GM13977 (cell line): ENCODE results near the gene CEBPZ.
A peak's percentile ranks its signal among the peaks of the same experiment; 100 is the strongest.

Experiments used
- DNase-seq: peaks from one replicate; pipeline ENCODE4 v3.0.0; 2012; ENCODE audit warnings: low spot score
- in situ Hi-C: fragments of 300-500 bp; cut with MboI; formaldehyde crosslinking; loops from one replicate; pipeline ENCODE4 v1.12.0; 2022; ENCODE audit warnings: low sequenced_read_pairs, low pct_unique_long_range_greater_than_20kb, mixed read lengths, inconsistent platforms; ENCODE audit not compliant: unreplicated experiment
- TF ChIP-seq, protein P1 (sequence below): IDR thresholded peaks from 2 replicates; pipeline ENCODE4 v1.5.1; 2012; ENCODE audit warnings: mild to moderate bottlenecking, control low read depth; ENCODE audit not compliant: insufficient read depth; ENCODE audit errors: extremely low read depth, missing control alignments

Gene CEBPZ, protein sequence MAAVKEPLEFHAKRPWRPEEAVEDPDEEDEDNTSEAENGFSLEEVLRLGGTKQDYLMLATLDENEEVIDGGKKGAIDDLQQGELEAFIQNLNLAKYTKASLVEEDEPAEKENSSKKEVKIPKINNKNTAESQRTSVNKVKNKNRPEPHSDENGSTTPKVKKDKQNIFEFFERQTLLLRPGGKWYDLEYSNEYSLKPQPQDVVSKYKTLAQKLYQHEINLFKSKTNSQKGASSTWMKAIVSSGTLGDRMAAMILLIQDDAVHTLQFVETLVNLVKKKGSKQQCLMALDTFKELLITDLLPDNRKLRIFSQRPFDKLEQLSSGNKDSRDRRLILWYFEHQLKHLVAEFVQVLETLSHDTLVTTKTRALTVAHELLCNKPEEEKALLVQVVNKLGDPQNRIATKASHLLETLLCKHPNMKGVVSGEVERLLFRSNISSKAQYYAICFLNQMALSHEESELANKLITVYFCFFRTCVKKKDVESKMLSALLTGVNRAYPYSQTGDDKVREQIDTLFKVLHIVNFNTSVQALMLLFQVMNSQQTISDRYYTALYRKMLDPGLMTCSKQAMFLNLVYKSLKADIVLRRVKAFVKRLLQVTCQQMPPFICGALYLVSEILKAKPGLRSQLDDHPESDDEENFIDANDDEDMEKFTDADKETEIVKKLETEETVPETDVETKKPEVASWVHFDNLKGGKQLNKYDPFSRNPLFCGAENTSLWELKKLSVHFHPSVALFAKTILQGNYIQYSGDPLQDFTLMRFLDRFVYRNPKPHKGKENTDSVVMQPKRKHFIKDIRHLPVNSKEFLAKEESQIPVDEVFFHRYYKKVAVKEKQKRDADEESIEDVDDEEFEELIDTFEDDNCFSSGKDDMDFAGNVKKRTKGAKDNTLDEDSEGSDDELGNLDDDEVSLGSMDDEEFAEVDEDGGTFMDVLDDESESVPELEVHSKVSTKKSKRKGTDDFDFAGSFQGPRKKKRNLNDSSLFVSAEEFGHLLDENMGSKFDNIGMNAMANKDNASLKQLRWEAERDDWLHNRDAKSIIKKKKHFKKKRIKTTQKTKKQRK

DNA sequence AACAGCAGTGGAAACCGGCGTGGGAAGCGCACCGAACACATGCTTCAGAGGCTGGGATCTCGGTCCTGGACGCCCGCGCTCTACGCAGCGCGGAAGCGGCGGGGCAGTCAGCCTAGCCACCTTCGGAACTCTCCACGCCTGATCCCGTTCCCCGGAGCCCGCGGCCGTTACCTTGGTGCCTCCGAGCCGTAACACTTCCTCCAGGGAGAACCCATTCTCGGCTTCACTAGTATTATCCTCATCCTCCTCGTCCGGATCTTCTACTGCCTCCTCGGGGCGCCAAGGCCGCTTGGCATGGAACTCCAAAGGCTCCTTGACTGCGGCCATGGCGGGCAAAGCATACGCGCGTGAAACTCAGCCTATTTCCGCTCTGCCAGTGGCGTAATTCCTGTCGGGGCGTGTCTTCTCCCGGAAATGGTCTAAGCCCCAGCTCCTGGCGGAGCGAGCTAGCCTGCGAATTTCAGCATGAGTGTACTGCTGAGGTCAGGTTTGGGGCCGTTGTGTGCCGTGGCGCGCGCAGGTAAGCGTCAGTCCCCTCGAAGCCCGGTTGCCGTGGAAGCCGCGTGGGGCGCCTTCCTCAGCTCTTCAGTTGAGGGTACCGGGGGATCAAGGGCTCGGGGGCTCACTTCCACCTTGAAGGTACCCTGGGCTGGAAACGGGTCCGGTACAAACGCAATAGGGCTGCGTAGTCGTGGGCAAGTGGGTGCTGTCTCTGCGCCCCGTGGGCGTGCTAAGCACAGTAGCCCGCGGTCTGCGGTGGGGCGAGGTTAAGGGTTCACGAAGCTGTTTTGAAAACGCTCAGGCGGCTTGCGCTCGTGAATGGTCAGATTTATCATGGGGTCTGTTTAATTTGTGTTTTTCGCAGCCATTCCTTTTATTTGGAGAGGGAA is at the start of gene CEBPZ, which contains the start of gene NDUFAF7:
Gene CEBPZ, minus strand, starts transcription at position 356 of the 890 bp plus-strand sequence. Its CDS starts 29 bp downstream, at position 327.
Gene NDUFAF7, plus strand, starts transcription at position 418 of the 890 bp plus-strand sequence. Its CDS starts 48 bp downstream, at position 466.
- in situ Hi-C loops: no loop called here
- DNase-seq: peak; percentile 89
- TF ChIP-seq, protein P1, sequence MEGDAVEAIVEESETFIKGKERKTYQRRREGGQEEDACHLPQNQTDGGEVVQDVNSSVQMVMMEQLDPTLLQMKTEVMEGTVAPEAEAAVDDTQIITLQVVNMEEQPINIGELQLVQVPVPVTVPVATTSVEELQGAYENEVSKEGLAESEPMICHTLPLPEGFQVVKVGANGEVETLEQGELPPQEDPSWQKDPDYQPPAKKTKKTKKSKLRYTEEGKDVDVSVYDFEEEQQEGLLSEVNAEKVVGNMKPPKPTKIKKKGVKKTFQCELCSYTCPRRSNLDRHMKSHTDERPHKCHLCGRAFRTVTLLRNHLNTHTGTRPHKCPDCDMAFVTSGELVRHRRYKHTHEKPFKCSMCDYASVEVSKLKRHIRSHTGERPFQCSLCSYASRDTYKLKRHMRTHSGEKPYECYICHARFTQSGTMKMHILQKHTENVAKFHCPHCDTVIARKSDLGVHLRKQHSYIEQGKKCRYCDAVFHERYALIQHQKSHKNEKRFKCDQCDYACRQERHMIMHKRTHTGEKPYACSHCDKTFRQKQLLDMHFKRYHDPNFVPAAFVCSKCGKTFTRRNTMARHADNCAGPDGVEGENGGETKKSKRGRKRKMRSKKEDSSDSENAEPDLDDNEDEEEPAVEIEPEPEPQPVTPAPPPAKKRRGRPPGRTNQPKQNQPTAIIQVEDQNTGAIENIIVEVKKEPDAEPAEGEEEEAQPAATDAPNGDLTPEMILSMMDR: no peak

DNA sequence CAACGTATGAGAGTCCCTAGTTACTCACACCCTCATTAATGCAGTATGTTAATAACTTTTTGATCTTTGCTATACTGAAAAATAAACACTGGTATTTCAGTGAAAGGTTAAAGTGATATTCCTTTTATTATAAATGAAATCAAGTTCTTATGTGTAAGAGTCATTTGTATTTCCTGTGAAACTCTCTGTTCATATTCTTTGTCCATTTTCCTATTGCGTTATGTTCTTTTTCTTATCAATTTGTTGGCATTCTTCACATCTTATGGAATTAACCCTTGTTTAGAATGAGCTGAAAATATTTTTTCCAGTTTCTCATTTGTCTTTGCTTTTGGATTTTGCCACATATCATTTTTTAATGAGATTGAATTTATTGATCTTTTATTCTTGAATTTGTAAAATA is 44.9 kb upstream of the CEBPZ start:
- in situ Hi-C loops: no loop called here
- DNase-seq: no peak
- TF ChIP-seq, protein P1: no peak

DNA sequence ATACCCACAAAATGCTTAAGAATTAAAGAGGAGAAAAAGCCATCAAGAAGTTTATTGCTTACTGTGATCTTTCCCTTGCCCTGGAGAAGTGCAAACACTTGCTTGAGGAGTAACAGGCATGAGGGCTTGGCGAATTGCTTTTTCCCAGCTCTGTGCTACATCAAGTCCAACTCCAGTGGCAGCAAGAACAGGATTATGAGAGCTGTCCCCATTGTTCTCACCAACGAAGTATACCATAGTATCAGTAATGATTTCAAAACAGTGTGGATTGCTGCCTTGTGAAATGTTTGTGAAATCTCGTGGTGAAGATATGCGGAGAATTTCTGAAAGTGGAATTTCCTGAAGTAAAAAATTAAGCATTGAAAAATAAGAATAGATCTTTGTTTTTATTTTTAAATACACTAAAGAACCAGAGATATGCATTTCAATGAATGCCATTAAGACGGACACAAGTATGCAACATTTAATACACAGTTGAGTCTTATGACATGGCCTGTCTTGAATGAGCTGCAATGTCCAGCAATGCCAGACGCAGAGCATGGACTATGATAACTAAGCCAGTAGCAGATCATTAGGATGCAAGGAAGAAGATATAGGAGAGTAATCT is 43.1 kb upstream of the CEBPZ start:
- in situ Hi-C loops: no loop called here
- no peak for DNase-seq
- TF ChIP-seq, protein P1: no peak

DNA sequence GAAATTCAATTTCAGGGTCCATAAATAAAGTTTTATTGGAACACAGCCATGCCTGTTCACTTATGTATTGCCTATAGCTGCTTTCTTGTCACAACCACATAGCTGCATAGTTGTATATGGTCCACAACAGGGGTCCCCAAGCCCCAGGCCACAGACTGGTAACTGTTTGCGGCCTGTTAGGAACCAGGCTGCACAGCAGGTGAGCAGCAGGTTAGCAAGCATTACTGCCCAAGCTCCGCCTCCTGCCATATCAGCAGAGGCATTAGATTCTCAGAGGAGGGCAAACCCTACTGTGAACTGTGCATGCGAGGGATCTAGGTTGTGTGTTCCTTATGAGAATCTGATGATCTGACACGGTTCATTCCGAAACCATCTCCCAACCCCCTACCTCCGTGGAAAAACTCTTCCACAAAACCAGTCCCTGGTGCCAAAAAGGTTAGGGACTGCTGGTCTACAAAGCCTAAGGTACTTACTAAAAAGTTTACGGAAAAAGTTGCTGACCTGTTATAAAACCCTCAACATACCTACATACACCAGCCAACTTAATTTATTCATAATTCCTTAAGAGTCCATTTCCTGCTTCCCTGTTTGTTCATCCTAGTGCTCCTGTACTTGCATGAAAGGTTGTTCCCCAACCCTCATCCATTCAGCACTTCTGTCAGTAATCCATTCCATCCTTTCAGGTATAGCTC is 40.1 kb upstream of the CEBPZ start:
- in situ Hi-C loops: no loop called here
- TF ChIP-seq, protein P1: no peak
- no peak for DNase-seq

DNA sequence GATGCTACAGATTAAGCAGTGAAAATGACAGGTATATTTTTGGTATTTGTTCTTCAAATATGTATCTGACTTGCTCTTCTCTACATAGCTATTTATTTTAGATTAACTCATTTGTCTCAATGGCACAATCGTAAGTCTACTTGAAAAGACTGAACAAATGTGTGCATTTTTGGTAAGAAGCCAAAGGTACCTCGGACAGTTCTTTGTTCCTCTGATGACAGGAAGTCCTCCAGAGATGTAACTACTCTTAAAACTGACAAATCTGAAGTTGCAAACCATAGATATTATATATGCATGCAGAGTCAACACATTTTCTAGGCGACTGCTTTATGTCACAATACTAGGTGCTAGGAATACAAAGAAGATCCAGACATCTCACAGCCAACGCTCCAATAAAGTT is 36.7 kb upstream of the CEBPZ start:
- in situ Hi-C loops: no loop called here
- TF ChIP-seq, protein P1: no peak

More for the DNA sequence above, 36.7 kb upstream of the CEBPZ start:
- no peak for DNase-seq
